ENCODE measurements around the gene MLLT10.

DNA sequence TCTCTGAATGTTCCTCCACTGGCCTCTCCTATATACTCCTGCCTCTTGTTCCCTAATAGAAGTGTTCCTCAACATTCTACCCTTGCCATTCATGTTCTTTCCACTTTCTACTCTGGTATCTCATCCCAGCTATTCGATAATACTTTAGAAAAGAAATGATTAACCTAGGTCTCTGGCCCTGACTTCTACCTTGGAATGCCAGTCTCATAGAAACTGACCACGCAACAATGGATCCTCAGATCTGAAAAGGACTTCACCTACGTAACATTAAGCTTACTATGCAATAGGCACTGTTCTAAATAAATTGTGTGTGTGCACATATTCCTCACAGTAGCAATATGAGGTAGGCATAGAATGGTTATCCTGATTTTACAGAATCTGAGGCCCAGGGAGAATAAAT, 235.0 kb downstream of the MLLT10 start:
- no peak for TF ChIP-seq EZH2 (IDR thresholded peaks at IDR 0.05; ENCODE audit: borderline replicate concordance, low read depth, low read length, poor library complexity, severe bottlenecking)
- TF ChIP-seq, protein P1, sequence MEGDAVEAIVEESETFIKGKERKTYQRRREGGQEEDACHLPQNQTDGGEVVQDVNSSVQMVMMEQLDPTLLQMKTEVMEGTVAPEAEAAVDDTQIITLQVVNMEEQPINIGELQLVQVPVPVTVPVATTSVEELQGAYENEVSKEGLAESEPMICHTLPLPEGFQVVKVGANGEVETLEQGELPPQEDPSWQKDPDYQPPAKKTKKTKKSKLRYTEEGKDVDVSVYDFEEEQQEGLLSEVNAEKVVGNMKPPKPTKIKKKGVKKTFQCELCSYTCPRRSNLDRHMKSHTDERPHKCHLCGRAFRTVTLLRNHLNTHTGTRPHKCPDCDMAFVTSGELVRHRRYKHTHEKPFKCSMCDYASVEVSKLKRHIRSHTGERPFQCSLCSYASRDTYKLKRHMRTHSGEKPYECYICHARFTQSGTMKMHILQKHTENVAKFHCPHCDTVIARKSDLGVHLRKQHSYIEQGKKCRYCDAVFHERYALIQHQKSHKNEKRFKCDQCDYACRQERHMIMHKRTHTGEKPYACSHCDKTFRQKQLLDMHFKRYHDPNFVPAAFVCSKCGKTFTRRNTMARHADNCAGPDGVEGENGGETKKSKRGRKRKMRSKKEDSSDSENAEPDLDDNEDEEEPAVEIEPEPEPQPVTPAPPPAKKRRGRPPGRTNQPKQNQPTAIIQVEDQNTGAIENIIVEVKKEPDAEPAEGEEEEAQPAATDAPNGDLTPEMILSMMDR (conservative IDR thresholded peaks at IDR 0.05; ENCODE audit: low read depth, low read length) = no peak
